ENCODE measurements around the gene ATP2B2. TPM values are rescaled to one million over a fixed set of nuclear protein-coding genes. Genes with fewer than 3 reads are reported as not detected.

Gene ATP2B2
- total RNA-seq, 1 experiment from 2014 or later: not detected

- no peak overlapping the region for H3K27ac Mint-ChIP-seq (ENCODE audit: low read depth, unreplicated experiment)
- ChIA-PET CTCF (no interaction called here), POLR2A (interaction anchor here (0.6 kb wide), 1 partner anchor 153 kb away, joined by 4 read pairs; no protein-coding TSS in a partner anchor)
- no peaks in the 10 kb centered on the region for H3K4me1 Mint-ChIP-seq (ENCODE audit: insufficient read depth, unreplicated experiment)
- H3K36me3 Mint-ChIP-seq (ENCODE audit: insufficient read depth, unreplicated experiment): no peaks in the 10 kb centered on the region
- no peak for TF ChIP-seq CTCF (IDR thresholded peaks at IDR 0.05; ENCODE audit: unreplicated experiment)
- no peak overlapping the region for H3K4me3 Mint-ChIP-seq (ENCODE audit: unreplicated experiment)
- H3K9me3 Mint-ChIP-seq (ENCODE audit: unreplicated experiment): peaks cover 8% of the 10 kb centered on the region
- intact Hi-C loops (cut with micrococcal nuclease): no loop called here
- BruUV-seq (replicated peaks): no TSS peak
- H3K27me3 Mint-ChIP-seq (ENCODE audit: insufficient read depth, unreplicated experiment): peaks cover 70% of the 10 kb centered on the region
- no peak for DNase-seq (ENCODE audit: unreplicated experiment)
Measured at GRCh38 chr3:10474847-10475246, 30.5 kb downstream of the ATP2B2 start.

GRCh38 chr3:10474275-10474646 lies 31.1 kb downstream of the ATP2B2 start:
- intact Hi-C loops (cut with micrococcal nuclease): no loop called here
- ChIA-PET CTCF (interaction anchor here (0.7 kb wide), 1 partner anchor 26 kb away, joined by 4 read pairs; no protein-coding TSS in a partner anchor), POLR2A (no interaction called here)
- Mint-ChIP-seq H3K36me3 (ENCODE audit: insufficient read depth, unreplicated experiment) (no peaks in the 10 kb centered on the region), H3K27ac (ENCODE audit: low read depth, unreplicated experiment) (no peak overlapping the region), H3K9me3 (ENCODE audit: unreplicated experiment) (peaks cover 8% of the 10 kb centered on the region), H3K4me3 (ENCODE audit: unreplicated experiment) (no peak overlapping the region), H3K27me3 (ENCODE audit: insufficient read depth, unreplicated experiment) (peaks cover 70% of the 10 kb centered on the region), H3K4me1 (ENCODE audit: insufficient read depth, unreplicated experiment) (no peaks in the 10 kb centered on the region)
- no TSS peak for BruUV-seq (replicated peaks)
- TF ChIP-seq CTCF (IDR thresholded peaks at IDR 0.05; ENCODE audit: unreplicated experiment): no peak
- DNase-seq (ENCODE audit: unreplicated experiment): no peak

- BruUV-seq (replicated peaks): no TSS peak
- peaks cover 66% of the 10 kb centered on the region for H3K27me3 Mint-ChIP-seq (ENCODE audit: insufficient read depth, unreplicated experiment)
- intact Hi-C loops (cut with micrococcal nuclease): no loop called here
- H3K4me1 Mint-ChIP-seq (ENCODE audit: insufficient read depth, unreplicated experiment): no peaks in the 10 kb centered on the region
- H3K27ac Mint-ChIP-seq (ENCODE audit: low read depth, unreplicated experiment): no peak overlapping the region
- POLR2A ChIA-PET: no interaction called here
- no peak for DNase-seq (ENCODE audit: unreplicated experiment)
- no peak for TF ChIP-seq CTCF (IDR thresholded peaks at IDR 0.05; ENCODE audit: unreplicated experiment)
- CTCF ChIA-PET: interaction anchor here (0.7 kb wide), 1 partner anchor 26 kb away, joined by 4 read pairs; no protein-coding TSS in a partner anchor
- H3K9me3 Mint-ChIP-seq (ENCODE audit: unreplicated experiment): peaks cover 6% of the 10 kb centered on the region
- H3K36me3 Mint-ChIP-seq (ENCODE audit: insufficient read depth, unreplicated experiment): no peaks in the 10 kb centered on the region
- no peak overlapping the region for H3K4me3 Mint-ChIP-seq (ENCODE audit: unreplicated experiment)
Measured at GRCh38 chr3:10473581-10474274, 31.7 kb downstream of the ATP2B2 start.

- Mint-ChIP-seq H3K4me3 (ENCODE audit: unreplicated experiment) (no peak overlapping the region), H3K27ac (ENCODE audit: low read depth, unreplicated experiment) (no peak overlapping the region), H3K9me3 (ENCODE audit: unreplicated experiment) (no peaks in the 10 kb centered on the region), H3K4me1 (ENCODE audit: insufficient read depth, unreplicated experiment) (no peaks in the 10 kb centered on the region), H3K36me3 (ENCODE audit: insufficient read depth, unreplicated experiment) (no peaks in the 10 kb centered on the region), H3K27me3 (ENCODE audit: insufficient read depth, unreplicated experiment) (peaks cover 59% of the 10 kb centered on the region)
- ChIA-PET CTCF (no interaction called here), POLR2A (no interaction called here)
- no peak for DNase-seq (ENCODE audit: unreplicated experiment)
- BruUV-seq (replicated peaks): no TSS peak
- no peak for TF ChIP-seq CTCF (IDR thresholded peaks at IDR 0.05; ENCODE audit: unreplicated experiment)
- intact Hi-C loops (cut with micrococcal nuclease): no loop called here
Measured at GRCh38 chr3:10472877-10473440, 32.4 kb downstream of the ATP2B2 start.
